ENCODE data around the gene HOXB3.

The HOXB3 gene

DNA sequence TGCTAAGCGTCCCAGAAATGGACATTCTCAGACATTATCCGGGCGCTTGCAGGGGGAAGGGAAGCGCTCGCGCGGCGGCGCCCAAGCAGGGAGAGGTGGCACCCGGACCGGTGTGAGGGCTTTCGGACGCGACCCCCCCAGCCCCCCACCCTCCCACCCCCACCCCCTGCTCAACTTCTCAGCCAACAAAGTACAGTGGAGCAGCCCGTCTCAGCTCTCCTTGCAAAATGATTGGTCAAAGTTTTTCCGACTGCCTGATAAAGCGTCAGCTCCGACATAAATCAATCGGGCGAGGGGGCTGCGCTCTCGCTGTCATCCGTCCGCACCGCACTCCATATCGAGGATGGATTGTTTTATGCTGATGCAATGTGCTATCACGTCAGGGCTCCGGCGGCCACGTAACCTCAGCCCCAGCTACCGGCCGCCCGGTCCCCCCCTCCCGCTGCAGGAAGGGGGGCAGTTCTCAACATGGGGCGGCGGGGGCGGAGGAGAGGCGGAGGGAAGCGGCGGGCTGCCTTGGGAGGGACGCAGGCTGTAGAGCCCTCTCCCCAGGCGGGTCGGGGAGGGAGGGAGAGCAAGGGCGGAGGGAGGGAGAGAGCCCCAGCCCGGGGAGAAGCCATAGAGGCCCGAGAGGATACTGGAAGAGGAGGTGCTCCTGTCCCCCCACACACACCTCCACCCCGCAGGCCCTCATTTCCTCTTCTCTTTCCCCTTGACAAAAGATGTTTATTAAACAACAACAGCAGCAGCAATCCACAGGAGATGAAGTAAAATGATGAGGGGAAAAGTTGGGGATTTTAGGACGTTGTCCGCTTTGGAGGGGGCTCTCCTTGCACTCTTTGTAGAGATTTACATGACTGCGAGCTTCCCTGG is 36.4 kb upstream of the HOXB3 start, which contains the start of gene HOXB9:
Gene HOXB9 (minus strand): TSS at position 114 of the 873 bp plus-strand sequence. CDS start 89 bp downstream, at position 25.
- FAIRE-seq (peak; percentile 100), DNase-seq (ENCODE audit: insufficient read length, low spot score) (peak; percentile 97)

DNA sequence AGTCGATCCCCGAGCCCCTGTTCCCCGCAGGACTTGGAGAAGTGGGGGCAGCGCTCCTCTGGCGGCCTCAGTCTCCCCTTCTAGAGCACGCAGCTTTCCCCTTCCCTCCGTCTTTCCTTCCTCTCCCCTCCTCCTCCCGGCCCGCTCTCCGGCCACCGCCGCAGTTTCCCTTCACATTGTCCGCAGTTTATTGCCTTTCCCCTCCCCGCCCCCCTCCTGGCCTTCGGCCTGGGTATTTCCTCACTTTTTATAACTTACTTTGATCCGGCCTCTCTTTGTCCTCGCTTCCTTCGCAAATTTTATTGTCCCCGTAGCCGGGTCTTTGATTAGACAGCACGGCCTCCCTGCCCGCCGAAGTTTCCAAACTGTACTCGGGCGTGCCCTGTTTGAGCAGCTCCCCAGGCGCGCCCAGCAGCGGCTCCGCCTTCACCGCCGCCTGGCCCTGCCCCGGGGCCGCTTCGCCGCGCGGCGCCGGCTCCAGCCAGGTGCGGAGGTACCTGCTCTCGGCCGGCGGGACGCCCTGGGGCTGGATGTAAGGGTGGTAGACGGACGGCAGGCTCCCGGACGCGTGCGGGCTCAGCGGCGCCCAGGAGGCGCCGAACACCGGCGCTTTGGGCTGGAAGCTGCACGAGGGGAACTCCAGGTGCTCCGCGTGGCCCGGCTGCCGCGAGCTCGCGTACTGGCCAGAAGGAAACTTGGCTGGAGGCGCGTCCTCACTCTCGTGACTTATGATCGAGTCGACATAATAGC is 35.6 kb upstream of the HOXB3 start:
- DNase-seq (ENCODE audit: insufficient read length, low spot score) (peak; percentile 75), FAIRE-seq (no peak)

DNA sequence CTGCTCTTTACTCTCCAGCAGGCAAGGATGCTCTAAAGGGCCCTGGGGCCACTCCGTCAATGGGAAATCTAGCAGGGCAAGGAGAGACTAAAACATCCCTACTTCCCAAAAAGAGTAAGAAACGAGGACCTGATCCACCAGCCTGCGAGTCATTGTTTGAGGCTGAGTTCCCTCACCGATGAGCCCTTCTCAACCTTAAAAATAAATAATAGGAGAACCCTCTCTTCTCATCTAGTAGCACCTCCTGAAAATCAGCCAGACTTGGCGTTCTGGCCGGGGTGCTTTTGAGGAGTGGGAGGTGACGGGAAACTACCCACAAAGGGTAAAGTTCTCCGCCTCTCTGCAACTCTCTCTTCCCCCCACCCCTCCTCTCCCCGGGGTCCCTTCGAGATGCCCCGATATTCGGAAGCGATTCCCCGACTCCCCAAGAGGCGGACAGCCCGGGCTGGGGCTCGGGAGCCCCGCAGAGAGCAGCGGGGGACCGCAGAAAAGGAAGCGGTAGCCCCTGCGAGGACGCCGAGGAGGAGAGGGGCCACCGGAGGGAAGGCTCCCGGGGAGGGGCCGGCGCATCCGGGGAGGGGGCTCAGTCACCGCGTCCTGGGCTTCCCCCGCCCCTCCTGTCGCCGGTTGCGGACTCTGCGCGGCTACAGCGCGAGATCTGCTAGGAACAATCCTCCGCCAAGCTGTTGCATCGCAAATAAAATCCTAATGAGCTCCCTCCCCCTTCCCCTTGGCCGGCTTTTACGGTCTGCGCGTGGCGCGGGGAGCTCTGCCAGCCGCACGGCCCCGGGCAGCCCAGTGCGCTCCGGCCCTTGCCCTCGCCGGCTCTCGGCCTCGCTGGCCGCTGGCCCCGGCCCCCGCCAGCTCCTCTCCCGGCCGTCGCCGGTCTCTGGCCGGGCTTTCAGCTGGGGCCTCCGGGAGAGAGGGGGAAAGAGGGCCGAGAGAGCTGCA is 34.8 kb upstream of the HOXB3 start:
- peak; percentile 53 for DNase-seq (ENCODE audit: insufficient read length, low spot score)
- FAIRE-seq: peak; percentile 93

DNA sequence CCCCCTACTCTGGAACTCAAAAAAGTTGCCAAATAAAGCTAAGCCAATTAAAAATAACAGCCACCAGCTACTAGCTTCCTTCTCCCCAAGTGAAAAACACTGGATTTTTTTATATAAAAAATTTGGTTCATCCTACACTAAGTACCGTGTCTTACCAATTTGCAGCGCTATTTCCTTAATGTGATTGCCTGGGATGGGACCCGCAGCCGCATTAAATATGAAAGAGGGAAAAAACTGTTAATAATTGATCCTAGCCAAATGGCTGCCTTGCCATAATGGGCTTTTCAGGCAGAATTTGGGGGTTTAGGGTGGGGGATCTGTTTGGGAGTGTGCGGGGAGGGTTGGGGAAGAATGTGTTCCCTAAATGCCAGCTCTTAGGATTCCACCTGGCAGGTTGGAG is 34.1 kb upstream of the HOXB3 start:
- FAIRE-seq: no peak
- no peak for DNase-seq (ENCODE audit: insufficient read length, low spot score)

DNA sequence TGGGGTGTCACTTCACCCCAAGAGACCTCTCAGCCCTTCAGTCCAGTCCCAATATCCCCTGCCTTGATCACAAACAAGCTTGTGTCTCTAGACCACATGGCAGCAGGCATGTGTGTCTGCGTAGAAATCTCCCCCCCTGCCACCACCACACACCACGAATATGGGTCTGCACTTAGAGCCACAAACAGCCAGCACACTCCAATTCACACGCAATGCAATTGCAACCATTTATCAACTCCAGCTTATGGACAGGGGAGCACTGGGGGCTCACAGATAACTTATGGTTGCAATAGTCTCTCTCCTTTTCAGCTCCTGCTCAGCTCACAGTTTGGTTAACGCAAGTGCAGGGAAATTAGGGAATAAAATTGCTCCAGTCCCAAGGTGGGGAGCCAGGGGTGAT is 33.5 kb upstream of the HOXB3 start:
- DNase-seq (ENCODE audit: insufficient read length, low spot score): no peak
- peak; percentile 80 for FAIRE-seq

GRCh38 chr17:48622857-48623256 is 32.8 kb upstream of the HOXB3 start:
- FAIRE-seq: no peak
- no peak for DNase-seq (ENCODE audit: insufficient read length, low spot score)

DNA sequence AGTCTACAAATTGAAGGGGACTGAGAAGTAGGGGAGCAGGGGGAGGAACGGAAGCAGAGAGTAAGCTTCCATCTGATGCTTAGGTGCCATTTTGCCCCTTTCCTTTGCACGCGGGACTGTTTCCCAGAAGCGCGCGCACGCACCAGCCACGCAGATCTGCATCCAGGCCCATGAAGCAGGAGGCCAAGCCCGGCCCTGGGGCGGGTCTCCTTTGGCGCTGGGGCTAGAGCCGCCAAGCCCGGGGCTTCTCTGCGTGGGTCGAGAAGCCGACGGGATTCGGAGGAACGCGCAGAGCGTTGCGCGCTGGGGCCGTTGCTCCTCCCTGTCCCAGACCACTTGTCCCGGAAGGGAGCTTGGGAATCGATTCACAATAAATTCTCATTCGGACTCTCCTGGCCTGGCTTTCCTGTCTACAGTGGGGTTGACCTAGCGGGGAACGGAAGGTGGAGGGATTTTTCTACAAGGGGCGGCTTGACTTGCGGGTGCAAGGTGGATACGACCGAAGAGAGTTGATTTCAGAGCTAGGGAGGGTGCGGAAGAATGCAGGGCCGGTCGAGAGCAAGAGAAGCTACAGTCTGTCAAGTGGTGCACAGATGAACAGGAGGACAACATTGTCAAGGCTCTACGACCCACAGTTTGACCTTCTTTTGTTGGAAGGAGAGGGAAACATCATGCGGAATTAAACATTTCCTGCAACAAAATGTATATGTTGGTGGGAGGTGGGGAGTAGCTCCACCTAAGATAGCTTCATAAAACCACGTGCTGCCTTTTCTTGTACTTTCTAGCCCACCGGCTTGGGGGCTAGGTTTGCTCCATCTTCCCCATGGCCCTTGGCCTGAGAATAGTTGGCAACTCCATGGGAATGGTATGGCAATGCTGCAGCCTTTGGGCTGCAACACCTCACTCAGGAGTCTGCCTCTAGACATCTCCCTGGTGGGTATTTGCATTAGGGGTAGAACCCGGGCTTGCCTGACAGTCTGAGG is 31.7 kb upstream of the HOXB3 start:
- DNase-seq (ENCODE audit: insufficient read length, low spot score): no peak
- peak; percentile 55 for FAIRE-seq

DNA sequence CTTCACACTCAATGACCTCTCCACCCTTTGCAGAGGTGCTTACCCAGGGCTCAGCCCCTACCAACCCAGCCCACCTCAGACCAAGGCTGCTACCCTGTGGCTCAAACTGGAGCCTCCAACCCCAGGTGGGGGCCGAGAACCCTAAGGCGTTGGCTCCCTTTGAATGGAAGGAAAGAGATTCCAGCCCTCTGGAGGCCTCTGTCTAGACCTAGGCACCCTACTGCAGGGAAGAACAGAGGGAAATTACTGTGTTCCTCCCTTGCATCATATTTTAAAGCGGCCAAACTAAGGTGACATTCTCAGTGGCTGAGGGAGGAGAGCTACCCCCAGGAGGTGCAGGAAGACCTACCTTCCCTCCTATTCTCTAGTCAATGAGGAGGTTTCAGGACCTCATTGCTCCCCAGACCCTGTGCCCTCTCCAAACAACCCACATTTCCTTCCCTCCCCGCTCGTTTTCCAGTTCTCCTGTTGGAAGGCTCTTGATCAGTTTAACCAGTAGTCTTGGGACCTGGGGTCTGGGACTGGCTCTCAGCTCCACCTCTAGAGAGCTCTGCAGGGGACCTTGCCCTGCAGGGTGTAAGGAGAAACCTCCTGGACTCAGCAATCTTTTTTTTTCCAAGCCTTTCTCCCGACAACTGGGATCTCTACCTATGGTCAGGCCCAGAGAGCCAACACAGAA is 30.6 kb upstream of the HOXB3 start:
- FAIRE-seq: no peak

DNA sequence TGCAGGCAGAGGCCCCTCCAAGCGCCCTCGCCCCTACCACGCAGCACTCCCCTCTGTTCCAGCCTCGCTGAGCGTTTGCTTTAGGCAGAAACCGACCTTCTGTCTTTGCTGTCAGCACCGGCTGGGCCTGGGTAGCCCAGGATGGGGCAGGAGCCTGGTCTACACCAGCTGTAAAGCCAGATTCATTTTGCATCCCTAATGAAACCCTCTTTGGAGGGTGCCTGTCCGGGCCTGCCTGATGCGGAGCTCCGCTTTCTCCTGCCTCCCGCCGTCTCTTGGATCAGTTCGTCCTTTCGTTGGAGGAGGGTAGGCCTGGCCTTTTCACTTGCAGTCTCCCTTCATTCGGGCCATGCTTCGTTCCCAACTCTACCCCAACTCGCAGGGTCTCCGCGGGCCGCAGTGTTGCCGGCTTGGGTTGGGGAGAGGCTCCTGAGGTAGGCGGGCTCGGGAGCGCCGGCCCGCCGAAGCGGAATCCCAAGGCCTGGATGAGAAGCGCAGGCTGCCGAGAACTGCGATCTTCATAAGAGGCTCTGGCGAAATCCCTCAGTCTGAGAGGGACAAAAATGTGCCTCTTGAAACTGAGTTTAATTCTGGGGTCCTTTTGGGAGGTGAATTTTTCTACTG is 29.9 kb upstream of the HOXB3 start:
- DNase-seq (ENCODE audit: insufficient read length, low spot score) (no peak), FAIRE-seq (no peak)

More for the DNA sequence above, 30.6 kb upstream of the HOXB3 start:
- DNase-seq (ENCODE audit: insufficient read length, low spot score): no peak

DNA sequence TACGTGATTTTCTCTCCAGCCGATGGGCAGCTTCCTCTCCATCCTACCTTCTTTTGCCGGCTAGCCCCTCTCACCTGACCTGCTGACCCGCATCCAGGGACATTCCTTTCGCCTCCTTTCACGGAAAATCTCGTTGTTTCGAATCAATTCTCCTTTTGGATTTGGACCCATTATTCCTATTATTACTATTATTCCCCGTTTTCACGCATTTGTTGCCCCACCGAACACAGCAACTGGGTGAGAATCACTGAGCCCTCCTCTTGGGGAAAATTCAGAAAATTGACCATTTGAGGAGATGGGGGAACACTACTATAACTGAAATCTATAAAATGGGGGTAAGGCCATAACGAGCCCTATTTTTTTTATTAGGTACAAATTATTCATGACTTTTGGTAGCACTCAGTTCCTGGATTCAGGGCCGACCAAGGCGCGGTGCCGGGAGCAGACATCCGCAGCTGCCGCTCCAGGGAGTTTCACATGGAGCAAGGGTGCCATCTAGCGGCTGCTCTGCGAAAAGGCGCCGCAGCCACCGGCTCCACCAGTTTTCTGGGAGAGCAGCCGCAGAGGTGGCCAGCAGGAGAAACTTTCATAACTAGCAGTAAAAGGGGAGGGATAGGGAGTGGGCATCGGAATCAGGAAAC is 28.3 kb upstream of the HOXB3 start:
- FAIRE-seq: peak; percentile 86

GRCh38 chr17:48617471-48618255 is 27.6 kb upstream of the HOXB3 start:
- no peak for FAIRE-seq
- DNase-seq (ENCODE audit: insufficient read length, low spot score): no peak

More for the DNA sequence above, 28.3 kb upstream of the HOXB3 start:
- DNase-seq (ENCODE audit: insufficient read length, low spot score): peak; percentile 96

DNA sequence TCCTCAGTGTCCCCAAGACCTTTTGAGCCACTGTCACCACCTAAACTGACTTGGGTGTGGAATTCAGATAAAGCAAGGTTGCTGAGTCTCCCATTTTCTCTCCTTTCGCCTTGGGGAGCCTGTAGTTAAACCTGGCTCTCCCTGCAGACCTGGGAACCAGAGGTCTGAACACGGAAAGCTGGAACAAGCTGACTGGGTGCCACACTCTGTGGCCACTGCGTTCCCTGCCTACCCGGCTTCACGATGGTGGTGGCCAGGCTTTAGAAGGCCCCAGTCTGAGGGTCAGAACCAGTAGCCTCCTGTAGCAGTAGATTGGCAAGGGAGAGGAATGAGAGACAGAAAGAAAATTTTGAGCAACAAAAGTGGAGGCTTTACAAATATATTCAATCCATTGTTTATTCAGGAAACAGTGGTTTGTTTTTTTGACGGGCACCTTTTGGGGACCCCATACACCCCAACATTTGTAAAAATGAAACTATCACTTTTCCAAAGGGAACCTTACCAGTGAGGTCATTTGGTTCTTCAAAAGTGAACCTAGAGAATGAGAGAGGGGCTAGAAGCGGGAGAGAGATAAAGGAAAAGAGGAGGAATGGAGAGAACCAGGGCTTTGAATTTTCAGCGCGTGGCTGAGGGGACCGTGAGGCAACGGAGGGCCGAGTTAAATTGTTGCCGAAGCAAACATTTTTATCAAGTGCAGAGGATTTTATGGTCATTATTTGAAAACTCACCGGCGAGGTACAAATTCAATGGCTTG is 26.9 kb upstream of the HOXB3 start:
- no peak for DNase-seq (ENCODE audit: insufficient read length, low spot score)

DNA sequence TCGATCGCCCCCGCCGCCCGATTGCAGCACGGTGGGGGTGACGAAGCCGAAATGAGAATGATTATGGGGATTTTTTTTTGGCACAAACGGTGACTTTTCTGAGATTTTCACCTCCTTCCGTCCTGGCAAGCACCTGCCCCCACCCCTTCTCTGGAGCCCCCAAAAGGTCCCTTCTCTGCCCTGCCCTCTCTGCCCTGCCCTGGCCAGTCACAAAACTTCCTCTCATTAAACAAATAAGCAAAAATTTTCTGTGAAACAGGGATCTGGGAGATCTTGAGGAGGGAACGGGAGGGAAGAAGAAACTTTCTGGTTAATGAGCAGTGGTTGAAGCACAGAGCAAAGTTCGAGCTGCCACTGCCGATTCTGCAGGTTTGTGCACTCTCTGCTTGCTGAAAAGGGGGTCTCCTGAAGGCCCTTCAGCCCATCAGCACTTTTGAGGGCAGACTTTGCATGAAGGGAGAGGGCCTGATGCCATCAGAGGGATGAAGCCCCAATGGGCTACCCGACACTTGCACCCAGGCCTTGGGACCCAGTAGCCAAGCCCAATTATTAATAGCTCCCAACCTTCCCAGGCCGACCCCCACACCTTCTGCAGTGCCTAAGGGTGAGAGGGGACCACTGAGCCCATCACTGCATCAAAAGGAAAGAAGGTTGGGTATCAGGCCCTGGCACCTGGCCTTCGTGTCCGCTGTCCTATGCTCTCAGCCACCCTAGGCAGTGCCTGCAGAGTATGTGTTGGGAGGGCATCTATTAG is 26.1 kb upstream of the HOXB3 start:
- FAIRE-seq: no peak
- no peak for DNase-seq (ENCODE audit: insufficient read length, low spot score)

More for the DNA sequence above, 26.9 kb upstream of the HOXB3 start:
- peak; percentile 71 for FAIRE-seq

GRCh38 chr17:48615047-48615962 is 25.3 kb upstream of the HOXB3 start, which contains the start of gene HOXB8:
Gene HOXB8, minus strand, starts transcription at chr17:48615292. Its CDS starts 588 bp downstream, at chr17:48614704.
- no peak for FAIRE-seq
- DNase-seq (ENCODE audit: insufficient read length, low spot score): no peak

All from HTR-8/SVneo (cell line).